ENCODE data around the gene AKAP9.

AKAP9 gene

GRCh38 chr7:92158660-92159575 is 218.3 kb downstream of the AKAP9 start:
- no peak for DNase-seq (ENCODE audit: extremely low spot score, insufficient read length, low read depth)
- peak; percentile 18 for FAIRE-seq
